GM12801 (cell line): ENCODE results near the gene STK32A.

Experiments used
- CTCF ChIP-seq: IDR thresholded peaks from one replicate; pipeline ENCODE4 v1.5.1; 2011; ENCODE audit warnings: control low read depth; ENCODE audit not compliant: insufficient read length; ENCODE audit errors: extremely low read depth

STK32A gene

GRCh38 chr5:147406636-147407035, 171.8 kb downstream of the STK32A start:
- TF ChIP-seq CTCF = no peak

GRCh38 chr5:147407094-147407681, 172.4 kb downstream of the STK32A start:
- TF ChIP-seq CTCF = no peak

GRCh38 chr5:147408980-147409379, 174.2 kb downstream of the STK32A start:
- TF ChIP-seq CTCF = no peak

GRCh38 chr5:147410496-147411358, 175.9 kb downstream of the STK32A start:
- no peak for TF ChIP-seq CTCF

GRCh38 chr5:147411359-147412319, 176.8 kb downstream of the STK32A start:
- no peak for TF ChIP-seq CTCF

GRCh38 chr5:147412561-147412960, 177.7 kb downstream of the STK32A start:
- TF ChIP-seq CTCF = no peak

GRCh38 chr5:147413266-147413665, 178.4 kb downstream of the STK32A start:
- TF ChIP-seq CTCF = no peak
